ENCODE data around the gene NCCRP1.
"Not testable (repeated sequence)": the region's sequence is repeated elsewhere in the genome, so short reads cannot be mapped to it uniquely, and the experiment has no call there.

Gene NCCRP1

GRCh38 chr19:39224910-39225309 lies 28.1 kb downstream of the NCCRP1 start:
- TF ChIP-seq GATA2 (IDR thresholded peaks at IDR 0.05; ENCODE audit: low read depth, low read length) (no peak), GATA3 (IDR thresholded peaks at IDR 0.05; ENCODE audit: low read depth, low read length) (no peak)

DNA sequence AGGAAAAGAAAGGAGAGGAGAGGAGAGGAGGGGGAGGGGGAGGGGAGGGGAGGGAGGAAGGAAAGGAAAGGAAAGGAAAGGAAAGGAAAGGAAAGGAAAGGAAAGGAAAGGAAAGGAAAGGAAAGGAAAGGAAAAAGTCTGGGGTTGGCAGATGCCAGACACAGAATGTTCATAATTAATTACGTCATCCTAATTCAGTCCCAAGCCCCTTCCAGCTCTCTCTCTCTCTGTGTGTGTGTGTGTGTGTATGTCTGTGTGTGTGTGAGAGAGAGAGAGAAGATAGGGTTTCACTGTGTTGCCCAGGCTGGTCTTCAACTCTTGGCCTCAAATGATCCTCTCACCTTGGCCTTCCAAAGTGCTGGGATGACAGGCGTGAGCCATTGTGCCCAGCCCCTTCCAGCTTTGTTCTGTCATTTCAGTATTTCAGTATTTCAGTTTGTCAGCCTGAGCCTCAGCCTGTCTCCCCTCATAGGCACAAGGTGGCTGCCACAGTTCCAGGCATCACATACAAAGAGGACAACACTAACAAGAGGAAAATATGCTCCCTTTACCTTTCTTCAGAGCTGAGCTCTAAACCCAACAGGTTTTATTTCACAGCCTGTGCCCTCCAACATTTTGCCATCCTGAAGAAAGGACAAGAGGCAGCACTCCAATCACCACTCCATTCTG lies 33.5 kb downstream of the NCCRP1 start:
- no peak for TF ChIP-seq GATA3 (IDR thresholded peaks at IDR 0.05; ENCODE audit: low read depth, low read length)
- no peak for TF ChIP-seq GATA2 (IDR thresholded peaks at IDR 0.05; ENCODE audit: low read depth, low read length)

- TF ChIP-seq GATA3 (IDR thresholded peaks at IDR 0.05; ENCODE audit: low read depth, low read length) (no peak), GATA2 (IDR thresholded peaks at IDR 0.05; ENCODE audit: low read depth, low read length) (no peak)
These were observed 35.9 kb downstream of the NCCRP1 start for GRCh38 chr19:39232708-39233107.

DNA sequence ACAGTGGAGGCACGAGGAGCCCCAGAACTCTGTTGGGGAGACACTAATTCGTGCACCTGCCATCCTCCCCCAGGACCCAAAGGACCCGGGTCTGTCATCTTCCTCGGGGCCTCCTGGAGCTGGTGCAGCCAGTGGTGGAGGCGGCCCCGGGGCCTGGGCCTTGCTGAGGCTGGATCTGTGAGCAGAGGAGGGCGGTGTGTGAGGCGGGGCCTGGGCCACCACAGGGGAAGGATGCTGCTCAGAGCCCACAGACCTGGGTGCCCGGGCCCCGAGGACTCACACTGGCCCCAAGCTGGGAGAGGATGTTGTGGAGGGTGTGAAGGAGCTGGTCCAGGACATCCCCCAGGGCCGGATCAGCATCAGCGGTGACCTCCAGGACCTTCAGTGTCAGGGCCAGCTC lies 39.8 kb downstream of the NCCRP1 start:
- TF ChIP-seq GATA3 (IDR thresholded peaks at IDR 0.05; ENCODE audit: low read depth, low read length), result no peak
- no peak for TF ChIP-seq GATA2 (IDR thresholded peaks at IDR 0.05; ENCODE audit: low read depth, low read length)

DNA sequence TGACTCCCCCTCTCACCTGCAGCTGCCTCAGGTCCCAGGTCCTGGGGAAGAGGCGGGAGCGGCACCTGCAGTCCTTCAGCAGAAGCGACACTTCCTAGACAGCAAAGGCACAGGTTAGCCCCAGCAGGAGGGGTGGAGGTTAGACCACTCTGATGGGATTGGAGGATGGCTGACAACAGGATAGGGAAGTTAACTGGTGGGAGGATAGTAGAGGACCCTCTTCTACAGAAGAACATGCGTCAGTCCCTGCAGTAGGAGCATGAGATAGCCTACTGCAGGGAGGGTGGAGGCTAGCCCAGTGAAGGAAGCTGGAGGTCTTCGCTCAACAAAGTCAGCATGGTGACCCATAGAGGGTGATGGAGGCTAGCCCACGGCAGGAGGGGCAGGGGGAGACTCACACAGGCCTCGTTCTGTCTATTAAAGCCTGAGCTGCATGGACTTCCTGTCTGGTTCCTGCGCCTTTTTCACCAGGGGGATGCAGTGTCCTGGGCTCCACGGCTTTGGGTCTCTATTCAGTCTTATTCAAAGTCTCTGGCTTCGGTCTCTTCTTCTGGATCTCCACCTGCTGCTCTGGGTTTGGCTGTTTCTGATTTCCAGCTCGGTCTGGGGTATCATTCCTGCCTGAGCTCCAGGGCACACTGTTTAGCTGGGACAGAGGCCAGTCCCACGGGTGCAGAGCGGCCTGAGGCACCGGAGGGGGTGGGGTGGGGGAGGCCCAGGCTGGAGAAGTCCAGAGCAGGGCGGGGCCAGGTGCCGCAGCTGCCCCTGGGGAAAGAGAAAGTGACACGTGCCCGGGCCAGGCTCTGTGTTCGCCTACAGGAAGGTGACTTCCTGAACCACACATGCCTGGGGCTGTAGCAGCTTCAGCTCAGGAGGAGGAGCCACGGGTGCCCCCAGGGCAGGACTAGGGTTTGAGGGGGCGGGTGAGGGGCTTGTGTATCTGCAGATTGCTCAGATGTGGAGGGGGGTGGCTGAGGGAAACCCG lies 40.7 kb downstream of the NCCRP1 start:
- TF ChIP-seq GATA2 (IDR thresholded peaks at IDR 0.05; ENCODE audit: low read depth, low read length) (no peak), GATA3 (IDR thresholded peaks at IDR 0.05; ENCODE audit: low read depth, low read length) (no peak)

- TF ChIP-seq GATA3 (IDR thresholded peaks at IDR 0.05; ENCODE audit: low read depth, low read length) (no peak), GATA2 (IDR thresholded peaks at IDR 0.05; ENCODE audit: low read depth, low read length) (no peak)
These were observed 41.4 kb downstream of the NCCRP1 start for GRCh38 chr19:39238209-39238608.

DNA sequence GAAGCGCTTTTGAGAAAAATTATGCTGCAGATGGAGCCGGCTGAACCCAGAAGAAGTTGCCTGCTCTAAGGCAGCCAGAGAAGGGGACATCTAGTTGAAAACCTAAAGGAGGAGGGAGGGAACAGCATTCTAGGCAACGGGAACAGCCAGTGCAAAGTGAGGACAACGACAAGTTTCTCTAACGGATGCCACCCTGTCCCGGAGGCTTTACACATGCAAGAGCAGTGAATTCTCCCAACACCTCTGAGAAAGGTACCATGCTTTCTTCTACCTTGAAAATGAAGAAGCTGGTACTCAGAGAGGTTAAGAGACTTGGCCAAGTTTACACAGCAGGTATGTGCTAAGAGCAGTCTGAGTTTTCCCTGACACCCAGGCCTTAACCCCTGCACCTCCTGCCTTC lies 42.2 kb downstream of the NCCRP1 start:
- TF ChIP-seq GATA2 (IDR thresholded peaks at IDR 0.05; ENCODE audit: low read depth, low read length), result no peak
- no peak for TF ChIP-seq GATA3 (IDR thresholded peaks at IDR 0.05; ENCODE audit: low read depth, low read length)

DNA sequence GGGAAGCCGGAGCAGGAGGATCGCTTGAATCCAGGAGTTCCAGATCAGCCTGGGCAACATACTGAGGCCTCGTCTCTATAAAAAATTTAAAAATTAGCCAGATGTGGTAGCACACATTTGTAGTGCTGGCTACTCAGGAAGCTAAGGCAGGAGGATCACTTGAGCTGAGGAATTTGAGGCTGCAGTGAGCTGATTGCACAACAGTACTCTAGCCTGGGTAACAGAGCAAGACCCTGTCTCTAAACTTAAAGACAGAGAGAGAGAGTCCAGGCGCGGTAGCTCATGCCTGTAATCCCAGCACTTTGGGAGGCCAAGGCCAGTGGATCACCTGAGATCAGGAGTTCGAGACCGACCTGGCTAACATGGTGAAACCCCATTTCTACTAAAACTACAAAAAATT lies 43.7 kb downstream of the NCCRP1 start:
- TF ChIP-seq GATA2 (IDR thresholded peaks at IDR 0.05; ENCODE audit: low read depth, low read length), result no peak
- no peak for TF ChIP-seq GATA3 (IDR thresholded peaks at IDR 0.05; ENCODE audit: low read depth, low read length)

DNA sequence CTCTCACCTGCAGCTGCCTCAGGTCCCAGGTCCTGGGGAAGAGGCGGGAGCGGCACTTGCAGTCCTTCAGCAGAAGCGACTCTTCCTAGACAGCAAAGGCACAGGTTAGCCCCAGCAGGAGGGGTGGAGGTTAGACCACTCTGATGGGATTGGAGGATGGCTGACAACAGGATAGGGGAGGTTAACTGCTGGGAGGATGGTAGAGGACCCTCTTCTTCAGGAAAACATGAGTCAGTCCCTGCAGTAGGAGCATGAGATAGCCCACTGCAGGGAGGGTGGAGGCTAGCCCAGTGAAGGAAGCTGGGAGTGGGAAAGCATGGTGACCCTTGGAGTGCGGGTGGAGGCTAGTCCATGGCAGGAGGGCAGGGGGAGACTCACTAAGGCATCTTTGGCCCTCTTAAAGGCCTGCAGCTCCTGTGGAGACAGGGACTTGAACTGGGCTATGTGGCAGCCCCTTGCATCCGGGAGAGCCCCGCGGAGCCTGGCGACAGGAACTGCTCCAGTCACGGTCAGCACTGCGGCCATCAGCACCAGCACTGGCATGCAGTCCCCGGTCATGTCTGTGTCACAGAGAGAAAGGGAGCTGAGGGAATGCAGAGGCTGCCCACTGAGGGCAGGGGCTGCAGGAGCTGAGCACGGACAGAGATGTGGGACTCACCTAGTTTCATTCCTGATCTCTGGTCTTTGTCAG lies 47.8 kb downstream of the NCCRP1 start, which contains the start of gene IFNL3:
IFNL3 (minus strand) TSS at position 597 of the 691 bp plus-strand sequence; CDS start at position 558, 39 bp downstream.
- TF ChIP-seq GATA3, GATA2 (IDR thresholded peaks at IDR 0.05; ENCODE audit: low read depth, low read length): not testable (repeated sequence)

DNA sequence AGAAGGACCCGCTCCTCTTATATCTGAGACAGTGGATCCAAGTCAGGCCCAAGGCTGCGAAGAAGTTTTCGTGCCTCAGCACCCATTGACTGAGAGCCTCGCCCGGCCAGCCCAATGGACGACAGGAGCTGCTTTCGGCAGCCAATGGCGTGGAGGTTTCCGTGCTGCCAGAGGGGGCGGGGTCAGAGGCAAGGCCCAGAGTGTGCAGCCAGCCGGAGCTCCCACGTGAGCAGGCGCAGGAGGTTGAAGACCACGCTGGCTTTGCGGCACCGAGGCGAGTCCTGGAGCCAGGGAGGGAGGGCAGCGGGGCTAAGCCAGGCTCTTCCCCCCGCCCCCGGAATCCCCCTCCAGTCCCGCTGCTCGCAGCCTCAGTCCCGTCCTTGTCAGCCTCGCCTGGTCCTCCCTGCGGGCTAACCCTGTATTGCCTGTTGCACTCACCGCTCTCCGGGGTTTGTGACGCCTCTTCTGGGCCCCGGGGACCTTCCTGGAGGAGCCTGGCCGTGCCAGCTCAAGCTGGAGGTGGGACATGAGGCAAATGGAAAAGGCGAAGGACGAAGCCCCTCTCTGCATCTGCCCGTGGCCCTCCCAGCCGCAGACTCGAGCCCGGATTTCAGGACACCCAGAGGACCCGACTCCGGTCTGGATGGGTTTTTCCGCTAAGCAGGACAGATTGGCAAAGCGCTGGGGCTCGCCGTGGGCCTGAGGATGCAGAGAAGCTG lies 50.3 kb downstream of the NCCRP1 start:
- TF ChIP-seq GATA2 (IDR thresholded peaks at IDR 0.05; ENCODE audit: low read depth, low read length) (no peak), GATA3 (IDR thresholded peaks at IDR 0.05; ENCODE audit: low read depth, low read length) (no peak)

- no peak for TF ChIP-seq GATA2 (IDR thresholded peaks at IDR 0.05; ENCODE audit: low read depth, low read length)
- TF ChIP-seq GATA3 (IDR thresholded peaks at IDR 0.05; ENCODE audit: low read depth, low read length), result no peak
These were observed 51.2 kb downstream of the NCCRP1 start for GRCh38 chr19:39247701-39248664.

GRCh38 chr19:39248806-39249205 lies 52.0 kb downstream of the NCCRP1 start, which contains the start of gene IFNL4:
Gene IFNL4 (minus strand): TSS chr19:39248856.
- TF ChIP-seq GATA2 (IDR thresholded peaks at IDR 0.05; ENCODE audit: low read depth, low read length) (no peak), GATA3 (IDR thresholded peaks at IDR 0.05; ENCODE audit: low read depth, low read length) (no peak)

All from SH-SY5Y (cell line).